ENCODE data around the gene PPP1R9A.

DNA sequence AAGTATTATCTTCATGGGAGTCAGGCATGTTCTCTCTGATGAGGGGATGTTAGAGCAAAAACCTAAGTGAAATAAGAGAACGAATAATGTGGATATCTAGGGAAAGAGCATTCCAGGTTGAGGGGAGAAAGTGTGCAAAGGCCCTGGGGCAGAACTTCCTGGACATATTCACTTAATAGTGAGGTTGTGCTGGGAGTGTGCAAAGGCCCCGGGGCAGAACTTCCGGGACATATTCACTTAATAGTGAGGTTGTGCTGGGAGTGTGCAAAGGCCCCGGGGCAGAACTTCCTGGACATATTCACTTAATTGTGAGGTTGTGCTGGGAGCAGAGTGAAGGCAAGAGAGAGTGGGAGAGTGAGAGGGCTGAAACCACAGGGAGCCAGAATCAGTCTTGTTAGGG is 405.2 kb downstream of the PPP1R9A start:
- TF ChIP-seq POLR2A (IDR thresholded peaks at IDR 0.05), result no peak
- TF ChIP-seq, protein P1, sequence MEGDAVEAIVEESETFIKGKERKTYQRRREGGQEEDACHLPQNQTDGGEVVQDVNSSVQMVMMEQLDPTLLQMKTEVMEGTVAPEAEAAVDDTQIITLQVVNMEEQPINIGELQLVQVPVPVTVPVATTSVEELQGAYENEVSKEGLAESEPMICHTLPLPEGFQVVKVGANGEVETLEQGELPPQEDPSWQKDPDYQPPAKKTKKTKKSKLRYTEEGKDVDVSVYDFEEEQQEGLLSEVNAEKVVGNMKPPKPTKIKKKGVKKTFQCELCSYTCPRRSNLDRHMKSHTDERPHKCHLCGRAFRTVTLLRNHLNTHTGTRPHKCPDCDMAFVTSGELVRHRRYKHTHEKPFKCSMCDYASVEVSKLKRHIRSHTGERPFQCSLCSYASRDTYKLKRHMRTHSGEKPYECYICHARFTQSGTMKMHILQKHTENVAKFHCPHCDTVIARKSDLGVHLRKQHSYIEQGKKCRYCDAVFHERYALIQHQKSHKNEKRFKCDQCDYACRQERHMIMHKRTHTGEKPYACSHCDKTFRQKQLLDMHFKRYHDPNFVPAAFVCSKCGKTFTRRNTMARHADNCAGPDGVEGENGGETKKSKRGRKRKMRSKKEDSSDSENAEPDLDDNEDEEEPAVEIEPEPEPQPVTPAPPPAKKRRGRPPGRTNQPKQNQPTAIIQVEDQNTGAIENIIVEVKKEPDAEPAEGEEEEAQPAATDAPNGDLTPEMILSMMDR (IDR thresholded peaks at IDR 0.05), result no peak

All from prostate gland (tissue), 2 donors.